Dendritic cell treated with granulocyte-macrophage colony-stimulating factor and Interleukin-4, amounts not matched to agents 40 ng/mL and 50 ng/mL, for 4 days (primary cell): ENCODE data around the gene TBC1D3B.
"Not testable (repeated sequence)": the region's sequence is repeated elsewhere in the genome, so short reads cannot be mapped to it uniquely, and the experiment has no call there.

ENCODE experiments used
- H3K27ac Mint-ChIP-seq: one replicate; pipeline ENCODE4 v1.8.0; 2022; ENCODE audit warnings: mild to moderate bottlenecking, mixed read lengths
- H3K27me3 Mint-ChIP-seq: one replicate; pipeline ENCODE4 v1.8.0; 2022; ENCODE audit warnings: mild to moderate bottlenecking, mixed read lengths
- H3K36me3 Mint-ChIP-seq: one replicate; pipeline ENCODE4 v1.8.0; 2022; ENCODE audit warnings: low read depth, mixed read lengths
- H3K4me1 Mint-ChIP-seq: one replicate; pipeline ENCODE4 v1.8.0; 2022; ENCODE audit warnings: low read depth, mixed read lengths
- H3K4me3 Mint-ChIP-seq: one replicate; pipeline ENCODE4 v1.8.0; 2022; ENCODE audit warnings: mild to moderate bottlenecking, moderate library complexity, mixed read lengths
- H3K9me3 Mint-ChIP-seq: one replicate; pipeline ENCODE4 v1.8.0; 2022; ENCODE audit warnings: mixed read lengths
- intact Hi-C: fragments of 100-400 bp; cut with micrococcal nuclease; formaldehyde crosslinking; loops from one replicate; pipeline ENCODE4 v1.15.0; 2022

TBC1D3B gene

DNA sequence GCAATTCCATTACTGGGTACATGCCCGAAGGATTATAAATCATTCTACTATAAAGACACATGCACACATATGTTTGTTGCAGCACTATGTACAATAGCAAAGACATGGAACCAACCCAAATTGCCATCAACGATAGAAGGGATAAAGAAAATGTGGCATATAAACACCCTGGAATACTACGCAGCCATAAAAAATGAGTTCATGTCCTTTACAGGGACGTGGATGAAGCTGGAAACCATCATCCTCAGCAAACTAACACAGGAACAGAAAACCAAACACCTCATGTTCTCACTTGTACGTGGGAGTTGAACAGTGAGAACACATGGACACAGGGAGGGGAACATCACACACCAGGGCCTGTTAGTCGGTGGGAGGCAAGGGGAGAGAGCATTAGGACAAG, 55.3 kb downstream of the TBC1D3B start:
- H3K9me3 Mint-ChIP-seq = peaks cover 14% of the 10 kb centered on the region
- H3K27me3 Mint-ChIP-seq = peaks cover 12% of the 10 kb centered on the region
- H3K36me3 Mint-ChIP-seq, intact Hi-C loops, H3K4me3 Mint-ChIP-seq, H3K27ac Mint-ChIP-seq: not testable (repeated sequence)
- H3K4me1 Mint-ChIP-seq = peaks cover 19% of the 10 kb centered on the region

- H3K9me3 Mint-ChIP-seq = peaks cover 5% of the 10 kb centered on the region
- H3K4me3 Mint-ChIP-seq = no peak overlapping the region
- intact Hi-C loops = no loop called here
- no peak overlapping the region for H3K27ac Mint-ChIP-seq
- peaks cover 10% of the 10 kb centered on the region for H3K27me3 Mint-ChIP-seq
- peaks cover 22% of the 10 kb centered on the region for H3K4me1 Mint-ChIP-seq
- peaks cover 1% of the 10 kb centered on the region for H3K36me3 Mint-ChIP-seq
Observed at GRCh38 chr17:36120221-36120620, 56.2 kb downstream of the TBC1D3B start.

DNA sequence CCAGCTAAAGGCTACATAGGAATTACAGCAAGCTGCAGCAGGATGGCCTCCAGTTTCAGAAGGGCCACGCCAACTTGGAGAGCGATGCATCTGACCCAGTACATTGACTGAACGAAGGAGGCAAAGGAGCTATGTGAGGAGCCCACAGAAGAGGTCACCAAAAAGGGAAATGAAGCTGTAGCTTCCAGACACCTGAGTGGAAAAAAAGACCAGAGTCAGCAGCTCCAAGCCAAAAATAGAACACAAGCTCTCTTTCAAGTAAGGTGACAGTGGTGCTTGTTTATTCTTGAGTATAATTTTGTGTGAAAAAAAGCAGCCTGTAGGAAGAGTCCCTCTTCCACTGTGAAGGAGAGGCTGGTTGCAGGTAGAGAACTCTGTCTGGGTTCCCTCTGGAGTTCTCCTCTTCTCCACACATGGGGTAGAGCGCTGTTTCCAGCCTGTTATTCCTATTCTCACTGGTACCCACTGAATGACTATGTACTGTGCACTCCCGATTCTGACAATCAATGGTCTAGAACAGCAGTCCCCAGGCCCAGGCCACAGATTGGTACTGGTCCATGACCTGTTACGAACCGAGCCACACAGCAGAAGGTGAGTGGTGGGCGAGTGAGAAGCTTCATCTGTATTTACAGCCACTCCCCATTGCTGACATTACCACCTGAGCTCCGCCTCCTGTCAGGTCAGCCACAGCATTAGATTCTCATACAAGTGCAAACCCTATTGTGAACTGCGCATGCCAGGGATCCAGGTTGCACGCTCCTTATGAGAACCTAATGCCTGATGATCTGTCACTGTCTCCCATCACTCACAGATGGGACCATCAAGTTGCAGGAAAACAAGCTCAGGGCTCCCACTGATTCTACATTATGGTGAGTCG, 57.7 kb downstream of the TBC1D3B start:
- H3K4me1 Mint-ChIP-seq = peaks cover 24% of the 10 kb centered on the region
- H3K27ac Mint-ChIP-seq = peak overlapping the region; percentile 51
- no peaks in the 10 kb centered on the region for H3K36me3 Mint-ChIP-seq
- peaks cover 8% of the 10 kb centered on the region for H3K9me3 Mint-ChIP-seq
- peaks cover 10% of the 10 kb centered on the region for H3K27me3 Mint-ChIP-seq
- no peak overlapping the region for H3K4me3 Mint-ChIP-seq
- intact Hi-C loops = no loop called here

GRCh38 chr17:36117505-36118382, 58.7 kb downstream of the TBC1D3B start:
- H3K4me1 Mint-ChIP-seq = peaks cover 24% of the 10 kb centered on the region
- no peak overlapping the region for H3K4me3 Mint-ChIP-seq
- intact Hi-C loops = no loop called here
- H3K27me3 Mint-ChIP-seq = peaks cover 10% of the 10 kb centered on the region
- H3K36me3 Mint-ChIP-seq = peaks cover 2% of the 10 kb centered on the region
- peak overlapping the region; percentile 51 for H3K27ac Mint-ChIP-seq
- peaks cover 14% of the 10 kb centered on the region for H3K9me3 Mint-ChIP-seq
